Measurements from ENCODE around the gene LRMDA.

The LRMDA gene

GRCh38 chr10:75677541-75677940, 246.1 kb downstream of the LRMDA start:
- no peaks in the 10 kb centered on the region for H3K36me3 ChIP-seq
- H3K27ac ChIP-seq: no peak overlapping the region
- H3K4me1 ChIP-seq: peaks cover 0 to 23% (median 7%) of the 10 kb centered on the region in 4 donors
- no peaks in the 10 kb centered on the region for H3K27me3 ChIP-seq
- TF ChIP-seq, protein P1, sequence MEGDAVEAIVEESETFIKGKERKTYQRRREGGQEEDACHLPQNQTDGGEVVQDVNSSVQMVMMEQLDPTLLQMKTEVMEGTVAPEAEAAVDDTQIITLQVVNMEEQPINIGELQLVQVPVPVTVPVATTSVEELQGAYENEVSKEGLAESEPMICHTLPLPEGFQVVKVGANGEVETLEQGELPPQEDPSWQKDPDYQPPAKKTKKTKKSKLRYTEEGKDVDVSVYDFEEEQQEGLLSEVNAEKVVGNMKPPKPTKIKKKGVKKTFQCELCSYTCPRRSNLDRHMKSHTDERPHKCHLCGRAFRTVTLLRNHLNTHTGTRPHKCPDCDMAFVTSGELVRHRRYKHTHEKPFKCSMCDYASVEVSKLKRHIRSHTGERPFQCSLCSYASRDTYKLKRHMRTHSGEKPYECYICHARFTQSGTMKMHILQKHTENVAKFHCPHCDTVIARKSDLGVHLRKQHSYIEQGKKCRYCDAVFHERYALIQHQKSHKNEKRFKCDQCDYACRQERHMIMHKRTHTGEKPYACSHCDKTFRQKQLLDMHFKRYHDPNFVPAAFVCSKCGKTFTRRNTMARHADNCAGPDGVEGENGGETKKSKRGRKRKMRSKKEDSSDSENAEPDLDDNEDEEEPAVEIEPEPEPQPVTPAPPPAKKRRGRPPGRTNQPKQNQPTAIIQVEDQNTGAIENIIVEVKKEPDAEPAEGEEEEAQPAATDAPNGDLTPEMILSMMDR (IDR thresholded peaks at IDR 0.05): no peak
- no peak for DNase-seq
- H3K9me3 ChIP-seq: no peaks in the 10 kb centered on the region
- intact Hi-C loops (cut with DNase I; ENCODE audit: low total_unique reads): no loop called here
- H3K4me3 ChIP-seq: no peak overlapping the region

DNA sequence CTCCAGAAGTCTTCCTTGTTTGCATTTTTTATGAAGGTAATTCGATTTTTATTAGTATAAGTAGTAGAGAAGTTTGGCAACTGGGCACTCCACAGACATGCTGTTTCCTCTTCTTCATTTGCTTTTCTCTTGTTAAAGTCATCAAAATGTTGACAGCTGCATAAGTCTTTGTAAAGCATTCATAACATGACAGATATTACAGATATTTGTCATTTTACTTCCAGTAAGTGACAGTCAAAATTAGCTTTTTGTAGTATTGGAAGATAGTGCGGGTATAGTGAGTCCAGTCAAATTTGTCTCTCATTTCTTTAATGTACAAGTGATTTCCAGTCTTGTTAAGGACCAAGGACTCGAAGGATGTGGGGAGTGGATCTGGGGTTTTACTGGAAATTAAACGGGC, 247.1 kb downstream of the LRMDA start:
- Histone ChIP-seq H3K4me1 (peaks cover 0 to 25% (median 7%) of the 10 kb centered on the region in 4 donors), H3K9me3 (no peaks in the 10 kb centered on the region), H3K27ac (no peak overlapping the region), H3K36me3 (no peaks in the 10 kb centered on the region), H3K27me3 (no peaks in the 10 kb centered on the region), H3K4me3 (no peak overlapping the region)
- TF ChIP-seq, protein P1 (IDR thresholded peaks at IDR 0.05): no peak
- DNase-seq: no peak
- intact Hi-C loops (cut with DNase I; ENCODE audit: low total_unique reads): no loop called here

DNA sequence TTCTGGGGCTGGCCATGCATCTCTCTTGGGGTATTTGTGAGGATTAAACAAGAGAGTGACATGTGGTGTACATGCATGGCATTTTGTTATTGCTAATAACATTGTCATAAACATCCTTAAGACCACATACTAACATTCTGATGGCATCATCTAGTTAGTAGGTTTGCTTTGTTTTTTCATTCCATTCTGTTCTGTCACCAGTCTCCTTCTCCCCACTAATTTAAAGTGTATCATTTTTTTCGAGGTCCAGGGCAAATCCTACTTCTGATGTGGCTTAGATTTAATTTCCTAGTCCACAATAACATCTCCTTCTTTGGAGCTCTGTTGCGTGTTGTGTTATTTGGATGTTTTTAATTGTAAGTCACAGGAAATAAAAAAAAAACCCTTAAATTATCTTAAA, 248.1 kb downstream of the LRMDA start:
- no peak overlapping the region for H3K27ac ChIP-seq
- intact Hi-C loops (cut with DNase I; ENCODE audit: low total_unique reads): no loop called here

DNA sequence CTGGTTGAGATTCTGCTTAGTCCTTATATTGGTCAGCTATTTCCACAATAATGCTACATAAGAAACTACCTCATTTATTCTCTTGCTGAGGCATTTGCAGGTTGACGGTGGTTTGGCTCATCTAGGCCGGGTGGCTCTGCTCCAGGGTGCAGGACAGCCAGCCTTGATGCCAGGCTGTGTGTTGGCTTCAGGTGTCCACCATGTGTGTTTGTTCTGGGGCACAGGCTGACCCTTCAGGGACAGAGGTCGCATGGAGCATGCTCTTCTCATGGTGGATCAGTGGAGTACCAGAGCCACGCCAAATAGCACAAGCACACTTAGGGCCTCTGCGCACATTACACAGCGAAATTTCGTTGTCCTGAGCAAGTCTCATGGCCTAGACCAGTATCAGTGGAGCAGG, 249.9 kb downstream of the LRMDA start:
- Histone ChIP-seq H3K36me3 (no peaks in the 10 kb centered on the region), H3K9me3 (no peaks in the 10 kb centered on the region), H3K4me3 (no peak overlapping the region), H3K4me1 (peaks cover 0 to 40% (median 7%) of the 10 kb centered on the region in 4 donors), H3K27me3 (no peaks in the 10 kb centered on the region), H3K27ac (no peak overlapping the region)
- intact Hi-C loops (cut with DNase I; ENCODE audit: low total_unique reads): no loop called here
- TF ChIP-seq, protein P1 (IDR thresholded peaks at IDR 0.05): no peak
- DNase-seq: no peak

More for the DNA sequence above, 248.1 kb downstream of the LRMDA start:
- Histone ChIP-seq H3K4me3 (no peak overlapping the region), H3K4me1 (peaks cover 0 to 31% (median 7%) of the 10 kb centered on the region in 4 donors), H3K27me3 (no peaks in the 10 kb centered on the region), H3K9me3 (no peaks in the 10 kb centered on the region), H3K36me3 (no peaks in the 10 kb centered on the region)
- no peak for DNase-seq
- TF ChIP-seq, protein P1 (IDR thresholded peaks at IDR 0.05): no peak

DNA sequence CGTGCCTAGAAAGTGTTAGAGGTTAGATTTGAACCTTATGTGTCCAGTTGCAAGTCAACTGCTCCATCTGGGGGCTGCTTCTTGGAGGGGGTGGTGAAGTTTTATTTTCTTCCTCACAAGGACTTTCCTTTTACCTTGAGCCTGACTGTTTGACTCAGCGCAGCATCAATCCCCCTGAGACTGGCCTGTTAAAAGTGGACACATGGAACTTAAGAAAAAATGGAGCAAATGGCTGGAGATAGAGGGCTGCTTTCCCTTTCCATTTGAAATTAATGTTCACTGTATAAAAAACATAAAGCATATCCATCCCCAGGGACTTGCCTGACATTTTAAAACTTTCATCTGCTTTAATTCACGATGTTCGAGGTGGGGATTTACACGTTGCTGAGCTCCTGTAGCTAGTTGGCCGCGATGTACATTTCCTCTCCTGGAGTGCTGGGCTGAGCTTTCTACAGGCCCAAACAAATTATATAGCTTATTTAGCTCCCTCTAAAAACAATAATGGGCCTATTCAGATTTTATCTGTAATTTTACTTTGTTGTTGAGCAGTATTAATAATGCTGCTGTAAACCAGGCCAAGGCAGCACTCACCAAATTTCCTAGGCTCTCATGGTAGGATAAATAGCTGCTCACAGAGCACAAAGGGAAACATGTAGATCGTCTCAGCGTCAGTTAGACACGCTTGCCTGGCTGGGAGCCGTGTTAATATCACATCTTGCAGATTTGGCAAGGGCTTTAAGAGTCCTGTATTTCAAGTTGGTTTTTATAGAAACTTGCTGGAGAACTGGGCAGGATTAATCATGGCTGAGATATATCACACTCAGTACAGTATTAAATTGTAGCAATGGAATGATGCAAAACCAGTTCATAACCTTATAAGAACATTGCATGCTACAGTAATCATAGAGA, 251.5 kb downstream of the LRMDA start:
- no peak overlapping the region for H3K27ac ChIP-seq
- H3K4me1 ChIP-seq: peaks cover 0 to 27% (median under 1%) of the 10 kb centered on the region in 4 donors
- DNase-seq: no peak
- H3K36me3 ChIP-seq: no peaks in the 10 kb centered on the region
- TF ChIP-seq, protein P1 (IDR thresholded peaks at IDR 0.05): no peak
- H3K4me3 ChIP-seq: no peak overlapping the region
- no peaks in the 10 kb centered on the region for H3K27me3 ChIP-seq
- H3K9me3 ChIP-seq: peaks cover 5% of the 10 kb centered on the region in 3 donors
- intact Hi-C loops (cut with DNase I; ENCODE audit: low total_unique reads): no loop called here

Measured in tibial artery (tissue), 4 donors.